ENCODE results near the gene UCN3.

UCN3 gene

DNA sequence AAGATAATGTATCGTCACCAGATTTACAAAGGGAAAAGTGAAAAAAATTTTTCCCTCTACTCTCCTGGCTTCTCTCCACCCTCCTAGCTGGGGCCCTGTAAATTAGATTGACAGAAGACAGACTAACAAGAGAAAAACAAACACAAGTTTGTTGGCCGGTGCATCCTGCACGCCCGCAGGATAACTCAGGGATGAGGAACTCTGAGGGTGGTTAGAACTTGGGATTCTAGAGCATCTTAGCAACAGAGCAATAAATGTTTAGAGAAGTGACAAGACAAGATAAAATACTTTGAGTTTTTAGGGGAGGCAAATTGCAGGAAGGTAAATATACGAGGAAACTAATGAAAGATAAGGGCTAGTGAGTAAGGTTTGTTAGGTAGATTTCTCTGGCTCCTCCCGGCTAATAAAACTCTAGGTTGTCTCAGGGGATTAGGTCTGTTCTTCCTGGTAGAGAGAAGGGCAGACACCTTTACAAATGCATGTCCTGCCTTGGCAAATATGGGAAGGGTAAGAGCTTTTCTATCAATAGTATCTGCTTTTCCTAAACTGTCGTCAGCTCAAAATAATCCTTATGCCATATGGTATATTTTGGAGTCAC, 4.3 kb upstream of the UCN3 start:
- no peak overlapping the region for H3K4me3 ChIP-seq (ENCODE audit: low read depth, low read length)
- TF ChIP-seq, protein P1, sequence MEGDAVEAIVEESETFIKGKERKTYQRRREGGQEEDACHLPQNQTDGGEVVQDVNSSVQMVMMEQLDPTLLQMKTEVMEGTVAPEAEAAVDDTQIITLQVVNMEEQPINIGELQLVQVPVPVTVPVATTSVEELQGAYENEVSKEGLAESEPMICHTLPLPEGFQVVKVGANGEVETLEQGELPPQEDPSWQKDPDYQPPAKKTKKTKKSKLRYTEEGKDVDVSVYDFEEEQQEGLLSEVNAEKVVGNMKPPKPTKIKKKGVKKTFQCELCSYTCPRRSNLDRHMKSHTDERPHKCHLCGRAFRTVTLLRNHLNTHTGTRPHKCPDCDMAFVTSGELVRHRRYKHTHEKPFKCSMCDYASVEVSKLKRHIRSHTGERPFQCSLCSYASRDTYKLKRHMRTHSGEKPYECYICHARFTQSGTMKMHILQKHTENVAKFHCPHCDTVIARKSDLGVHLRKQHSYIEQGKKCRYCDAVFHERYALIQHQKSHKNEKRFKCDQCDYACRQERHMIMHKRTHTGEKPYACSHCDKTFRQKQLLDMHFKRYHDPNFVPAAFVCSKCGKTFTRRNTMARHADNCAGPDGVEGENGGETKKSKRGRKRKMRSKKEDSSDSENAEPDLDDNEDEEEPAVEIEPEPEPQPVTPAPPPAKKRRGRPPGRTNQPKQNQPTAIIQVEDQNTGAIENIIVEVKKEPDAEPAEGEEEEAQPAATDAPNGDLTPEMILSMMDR (IDR thresholded peaks at IDR 0.05; ENCODE audit: low read depth, low read length, missing control alignments), result no peak
- H3K36me3 ChIP-seq (replicated peaks), result no peaks in the 10 kb centered on the region
- no peak for DNase-seq
- in situ Hi-C loops (cut with HindIII; ENCODE audit: low pct_ligation_motif_present, low sequenced_read_pairs), result no loop called here
- H3K27me3 ChIP-seq (replicated peaks), result no peaks in the 10 kb centered on the region
- no peak overlapping the region for H3K27ac ChIP-seq

DNA sequence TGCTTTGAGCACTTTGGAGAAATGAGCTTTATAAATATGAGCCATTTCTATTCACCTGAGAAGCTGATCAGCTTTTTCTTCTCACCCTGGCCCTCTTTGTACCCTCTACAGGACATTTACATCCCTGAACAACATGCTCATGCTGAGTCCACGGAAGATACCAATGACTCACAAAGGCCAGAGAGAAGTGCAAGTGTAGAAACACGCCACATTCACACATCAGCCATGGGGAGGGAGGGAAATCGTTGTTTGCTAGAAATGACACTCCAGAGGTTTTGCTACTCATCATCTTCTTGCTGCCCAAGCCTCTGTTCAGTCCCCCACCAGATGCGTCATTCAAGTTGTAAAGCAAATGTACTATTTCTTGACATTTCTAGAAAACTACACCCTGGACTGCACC, 2.8 kb upstream of the UCN3 start:
- Histone ChIP-seq H3K4me3 (ENCODE audit: low read depth, low read length) (no peak overlapping the region), H3K27me3 (replicated peaks) (no peaks in the 10 kb centered on the region), H3K27ac (no peak overlapping the region), H3K36me3 (replicated peaks) (no peaks in the 10 kb centered on the region)
- TF ChIP-seq, protein P1 (IDR thresholded peaks at IDR 0.05; ENCODE audit: low read depth, low read length, missing control alignments), result no peak
- no peak for DNase-seq
- in situ Hi-C loops (cut with HindIII; ENCODE audit: low pct_ligation_motif_present, low sequenced_read_pairs), result no loop called here

DNA sequence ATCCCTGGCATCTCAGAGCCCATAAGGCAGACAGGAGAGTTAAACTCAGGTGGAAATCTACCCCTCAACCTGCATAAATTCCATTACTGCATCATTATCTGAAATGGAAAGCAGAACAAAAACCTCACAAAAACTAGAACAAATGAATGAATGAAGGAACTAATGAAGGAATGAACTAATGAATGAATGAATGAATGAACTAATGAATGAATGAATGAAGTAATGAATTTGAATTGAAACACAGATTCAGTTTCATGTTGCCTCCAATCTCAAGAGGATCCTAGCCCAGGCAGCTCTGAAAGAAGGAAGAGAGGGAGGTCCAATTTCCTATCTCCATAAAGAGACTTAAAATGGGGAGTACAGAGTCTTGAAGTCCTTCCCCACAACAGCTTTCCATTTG, 1.9 kb upstream of the UCN3 start:
- Histone ChIP-seq H3K27me3 (replicated peaks) (no peaks in the 10 kb centered on the region), H3K4me3 (ENCODE audit: low read depth, low read length) (no peak overlapping the region), H3K27ac (no peak overlapping the region), H3K36me3 (replicated peaks) (no peaks in the 10 kb centered on the region)
- in situ Hi-C loops (cut with HindIII; ENCODE audit: low pct_ligation_motif_present, low sequenced_read_pairs), result no loop called here
- TF ChIP-seq, protein P1 (IDR thresholded peaks at IDR 0.05; ENCODE audit: low read depth, low read length, missing control alignments), result no peak
- no peak for DNase-seq

DNA sequence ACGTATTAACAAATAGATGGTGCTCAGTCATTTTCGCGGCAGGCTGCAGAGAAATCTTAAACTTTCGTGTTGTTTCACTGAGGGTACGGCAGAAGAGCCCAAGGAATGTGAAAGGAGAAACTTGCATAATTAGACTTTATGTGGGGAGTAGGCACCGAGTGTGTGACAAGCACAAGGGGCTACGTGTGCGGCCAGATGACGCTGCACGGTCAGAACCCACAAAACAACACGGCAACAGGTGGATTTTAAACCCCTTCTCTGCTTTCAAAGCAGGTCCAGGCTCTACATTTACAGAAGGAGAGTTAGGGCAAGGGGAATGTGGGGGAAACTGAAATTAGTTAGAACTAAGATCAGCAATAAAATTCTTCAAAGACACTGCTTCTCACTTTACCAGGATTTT, 392 bp upstream of the UCN3 start:
- H3K4me3 ChIP-seq (ENCODE audit: low read depth, low read length), result no peak overlapping the region
- no peak for DNase-seq
- no peak overlapping the region for H3K27ac ChIP-seq
- H3K36me3 ChIP-seq (replicated peaks), result no peaks in the 10 kb centered on the region
- in situ Hi-C loops (cut with HindIII; ENCODE audit: low pct_ligation_motif_present, low sequenced_read_pairs), result no loop called here
- TF ChIP-seq, protein P1 (IDR thresholded peaks at IDR 0.05; ENCODE audit: low read depth, low read length, missing control alignments), result no peak
- H3K27me3 ChIP-seq (replicated peaks), result no peaks in the 10 kb centered on the region

DNA sequence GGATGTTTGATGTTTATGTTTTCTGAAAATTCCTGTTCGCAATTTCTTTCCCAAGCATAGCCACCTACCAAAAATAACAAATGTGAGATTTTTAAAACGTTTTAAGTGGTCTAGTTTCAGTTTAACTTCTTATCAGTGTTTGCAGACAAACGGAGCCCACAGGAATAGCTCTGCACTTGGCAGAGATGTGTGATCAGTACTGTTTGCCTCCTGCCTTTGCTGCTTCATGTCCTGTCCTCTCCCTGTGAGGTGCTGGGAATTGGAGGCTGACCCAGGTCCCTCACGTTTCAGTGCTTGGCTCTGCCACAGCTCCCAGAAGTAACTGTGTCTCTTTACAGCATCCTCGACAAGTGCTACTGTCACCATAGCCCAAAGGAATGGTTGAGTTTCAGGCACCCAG, 1.2 kb downstream of the UCN3 start:
- H3K27me3 ChIP-seq (replicated peaks), result no peaks in the 10 kb centered on the region
- no peak overlapping the region for H3K4me3 ChIP-seq (ENCODE audit: low read depth, low read length)
- DNase-seq, result no peak
- in situ Hi-C loops (cut with HindIII; ENCODE audit: low pct_ligation_motif_present, low sequenced_read_pairs), result no loop called here
- no peaks in the 10 kb centered on the region for H3K36me3 ChIP-seq (replicated peaks)
- TF ChIP-seq, protein P1 (IDR thresholded peaks at IDR 0.05; ENCODE audit: low read depth, low read length, missing control alignments), result no peak
- H3K27ac ChIP-seq, result no peak overlapping the region
